Panc1 (cell line): Measurements from ENCODE around the gene SRCAP.

Experiments
- POLR2AphosphoS5 ChIP-seq: IDR thresholded peaks from 2 replicates; pipeline ENCODE4 v1.6.1; 2012; ENCODE audit warnings: mild to moderate bottlenecking, low read depth, low read length, moderate library complexity
- TF ChIP-seq, protein P1 (sequence below): fragments of 450-650 bp; IDR thresholded peaks from 2 replicates; pipeline ENCODE4 v1.5.1; 2017; ENCODE audit warnings: mild to moderate bottlenecking
- TF ChIP-seq, protein P2 (sequence below), 2 experiments: IDR thresholded peaks; 2 replicates each; pipeline ENCODE4 v1.6.1; 2011 to 2012; ENCODE audit warnings: low read depth in 2 of 2, control low read depth in 1 of 2, low read length in 1 of 2, mild to moderate bottlenecking in 1 of 2, moderate library complexity in 1 of 2; ENCODE audit not compliant: insufficient read depth in 1 of 2

DNA sequence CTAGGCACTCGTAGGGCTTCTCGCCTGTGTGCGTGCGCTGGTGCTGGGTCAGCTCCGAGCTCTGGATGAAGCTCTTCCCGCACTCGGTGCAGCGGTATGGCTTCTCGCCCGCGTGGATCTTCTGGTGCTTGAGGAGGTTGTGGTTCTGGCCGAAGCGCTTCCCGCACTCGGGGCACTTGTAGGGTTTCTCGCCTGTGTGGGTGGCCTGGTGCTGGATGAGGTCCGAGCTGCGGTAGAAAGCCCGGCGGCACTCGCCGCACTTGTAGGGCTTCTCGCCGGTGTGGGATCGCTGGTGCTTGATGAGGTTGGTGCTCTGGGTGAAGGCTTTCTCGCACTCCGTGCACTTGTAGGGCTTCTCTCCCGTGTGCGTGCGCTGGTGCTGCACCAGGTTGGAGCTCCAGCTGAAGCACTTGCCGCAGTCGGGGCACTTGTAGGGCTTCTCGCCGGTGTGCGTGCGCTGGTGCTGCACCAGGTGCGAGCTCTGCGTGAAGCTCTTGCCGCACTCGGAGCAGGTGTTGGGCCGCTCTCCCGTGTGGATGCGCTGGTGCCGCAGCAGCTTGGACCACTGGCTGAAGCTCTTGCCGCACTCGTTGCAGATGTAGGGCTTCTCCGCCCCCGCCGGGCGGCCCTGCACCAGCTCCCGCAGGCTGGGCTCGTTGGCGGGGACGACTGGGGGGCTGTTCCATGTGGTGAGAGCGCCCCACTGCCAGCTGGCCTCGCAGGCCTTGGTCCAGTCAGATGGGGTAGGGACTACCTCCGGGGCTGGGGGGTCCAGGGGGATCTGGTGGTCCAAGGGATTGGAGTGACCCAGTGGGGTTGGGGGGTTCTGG lies 84.5 kb downstream of the SRCAP start:
- TF ChIP-seq, protein P1, sequence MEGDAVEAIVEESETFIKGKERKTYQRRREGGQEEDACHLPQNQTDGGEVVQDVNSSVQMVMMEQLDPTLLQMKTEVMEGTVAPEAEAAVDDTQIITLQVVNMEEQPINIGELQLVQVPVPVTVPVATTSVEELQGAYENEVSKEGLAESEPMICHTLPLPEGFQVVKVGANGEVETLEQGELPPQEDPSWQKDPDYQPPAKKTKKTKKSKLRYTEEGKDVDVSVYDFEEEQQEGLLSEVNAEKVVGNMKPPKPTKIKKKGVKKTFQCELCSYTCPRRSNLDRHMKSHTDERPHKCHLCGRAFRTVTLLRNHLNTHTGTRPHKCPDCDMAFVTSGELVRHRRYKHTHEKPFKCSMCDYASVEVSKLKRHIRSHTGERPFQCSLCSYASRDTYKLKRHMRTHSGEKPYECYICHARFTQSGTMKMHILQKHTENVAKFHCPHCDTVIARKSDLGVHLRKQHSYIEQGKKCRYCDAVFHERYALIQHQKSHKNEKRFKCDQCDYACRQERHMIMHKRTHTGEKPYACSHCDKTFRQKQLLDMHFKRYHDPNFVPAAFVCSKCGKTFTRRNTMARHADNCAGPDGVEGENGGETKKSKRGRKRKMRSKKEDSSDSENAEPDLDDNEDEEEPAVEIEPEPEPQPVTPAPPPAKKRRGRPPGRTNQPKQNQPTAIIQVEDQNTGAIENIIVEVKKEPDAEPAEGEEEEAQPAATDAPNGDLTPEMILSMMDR: no peak
- TF ChIP-seq POLR2AphosphoS5: no peak
- TF ChIP-seq, protein P2, sequence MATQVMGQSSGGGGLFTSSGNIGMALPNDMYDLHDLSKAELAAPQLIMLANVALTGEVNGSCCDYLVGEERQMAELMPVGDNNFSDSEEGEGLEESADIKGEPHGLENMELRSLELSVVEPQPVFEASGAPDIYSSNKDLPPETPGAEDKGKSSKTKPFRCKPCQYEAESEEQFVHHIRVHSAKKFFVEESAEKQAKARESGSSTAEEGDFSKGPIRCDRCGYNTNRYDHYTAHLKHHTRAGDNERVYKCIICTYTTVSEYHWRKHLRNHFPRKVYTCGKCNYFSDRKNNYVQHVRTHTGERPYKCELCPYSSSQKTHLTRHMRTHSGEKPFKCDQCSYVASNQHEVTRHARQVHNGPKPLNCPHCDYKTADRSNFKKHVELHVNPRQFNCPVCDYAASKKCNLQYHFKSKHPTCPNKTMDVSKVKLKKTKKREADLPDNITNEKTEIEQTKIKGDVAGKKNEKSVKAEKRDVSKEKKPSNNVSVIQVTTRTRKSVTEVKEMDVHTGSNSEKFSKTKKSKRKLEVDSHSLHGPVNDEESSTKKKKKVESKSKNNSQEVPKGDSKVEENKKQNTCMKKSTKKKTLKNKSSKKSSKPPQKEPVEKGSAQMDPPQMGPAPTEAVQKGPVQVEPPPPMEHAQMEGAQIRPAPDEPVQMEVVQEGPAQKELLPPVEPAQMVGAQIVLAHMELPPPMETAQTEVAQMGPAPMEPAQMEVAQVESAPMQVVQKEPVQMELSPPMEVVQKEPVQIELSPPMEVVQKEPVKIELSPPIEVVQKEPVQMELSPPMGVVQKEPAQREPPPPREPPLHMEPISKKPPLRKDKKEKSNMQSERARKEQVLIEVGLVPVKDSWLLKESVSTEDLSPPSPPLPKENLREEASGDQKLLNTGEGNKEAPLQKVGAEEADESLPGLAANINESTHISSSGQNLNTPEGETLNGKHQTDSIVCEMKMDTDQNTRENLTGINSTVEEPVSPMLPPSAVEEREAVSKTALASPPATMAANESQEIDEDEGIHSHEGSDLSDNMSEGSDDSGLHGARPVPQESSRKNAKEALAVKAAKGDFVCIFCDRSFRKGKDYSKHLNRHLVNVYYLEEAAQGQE (IDR thresholded peaks at IDR 0.05; ENCODE audit: insufficient read depth in 1 of 2, low read depth in 2 of 2, low read length in 1 of 2): no peak
